ENCODE measurements around the gene DNMBP. TPM values are rescaled to one million over a fixed set of nuclear protein-coding genes. Genes with fewer than 3 reads are reported as not detected.
"Not testable (repeated sequence)": the region's sequence is repeated elsewhere in the genome, so short reads cannot be mapped to it uniquely, and the experiment has no call there.

The DNMBP gene
- total and polyA plus RNA-seq, 2 of the 4 experiments (the other 2 are of a cell fraction), result 10.9 to 13.6 TPM

DNA sequence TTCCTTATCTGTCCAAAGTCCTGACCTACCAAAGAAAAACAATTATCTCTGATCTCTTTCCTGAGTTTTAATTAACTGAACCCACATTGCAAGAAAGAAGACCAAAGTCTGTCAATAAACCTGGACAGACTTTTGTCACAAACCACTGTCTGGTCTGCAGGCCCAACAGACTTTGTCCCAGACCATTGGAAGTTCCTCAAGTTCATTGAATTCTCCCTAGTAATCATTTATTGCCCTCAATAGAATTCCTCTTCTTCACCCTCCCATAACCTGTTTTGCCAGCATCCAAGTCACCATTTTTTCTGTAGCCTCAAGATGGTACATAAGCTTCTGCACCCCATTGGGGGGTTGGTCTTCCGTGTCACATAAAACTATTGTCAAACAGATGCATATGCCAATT, 3.9 kb upstream of the DNMBP start:
- Histone ChIP-seq H2AK9ac (replicated peaks; ENCODE audit: low read depth, low read length, poor library complexity) (no peak overlapping the region), H3K23ac (ENCODE audit: low read depth, low read length) (no peak overlapping the region), H4K5ac (ENCODE audit: low read depth, low read length) (no peak overlapping the region), H3K9ac (ENCODE audit: low read depth, low read length) (no peak overlapping the region), H3K4me3 (ENCODE audit: insufficient read depth, low read depth, low read length) (no peak overlapping the region), H3K79me1 (ENCODE audit: low read depth in 1 of 2, low read length in 2 of 2) (peaks cover 4 to 5% of the 10 kb centered on the region in 2 experiments; a peak in 3 of 4 replicates), H3K4me1 (ENCODE audit: control insufficient read depth, insufficient read depth, low read length) (no peaks in the 10 kb centered on the region), H4K20me1 (ENCODE audit: insufficient read depth, low read length) (peaks cover 7% of the 10 kb centered on the region; the same call in 1 of the 2 replicates), H2BK20ac (ENCODE audit: low read depth, low read length) (no peak overlapping the region), H3K36me3 (ENCODE audit: control insufficient read depth, insufficient read depth, low read length) (no peaks in the 10 kb centered on the region), H4K8ac (ENCODE audit: low read depth in 2 of 2, low read length in 2 of 2) (no peak overlapping the region), H2BK120ac (ENCODE audit: low read depth, low read length) (no peak overlapping the region), H3K27ac (ENCODE audit: insufficient read depth, low read length) (no peak overlapping the region), H4K91ac (ENCODE audit: insufficient read depth, low read depth, low read length) (no peak overlapping the region), H2AFZ (replicated peaks; ENCODE audit: low read length, poor library complexity) (no peak overlapping the region), H3K56ac (ENCODE audit: extremely low read depth, insufficient read depth, low read length) (no peak overlapping the region), H2BK15ac (ENCODE audit: low read depth, low read length) (no peak overlapping the region), H3K4me2 (ENCODE audit: low read depth, low read length) (no peak overlapping the region), H3K14ac (replicated peaks; ENCODE audit: low read depth, low read length) (no peak overlapping the region), H2AK5ac (ENCODE audit: low read depth, low read length) (no peak overlapping the region), H3K18ac (ENCODE audit: low read depth, low read length) (no peak overlapping the region), H3K9me3 (ENCODE audit: control insufficient read depth, insufficient read depth, low read length) (no peaks in the 10 kb centered on the region), H2BK5ac (ENCODE audit: low read depth, low read length, poor library complexity, severe bottlenecking) (no peak overlapping the region), H3K9me1 (ENCODE audit: insufficient read depth, low read length) (no peaks in the 10 kb centered on the region), H3K27me3 (ENCODE audit: control insufficient read depth, insufficient read depth, low read length) (peaks cover 2% of the 10 kb centered on the region; the same call in 1 of the 2 replicates), H3K4ac (ENCODE audit: low read depth, low read length) (no peak overlapping the region)
- dilution Hi-C loops (cut with HindIII; ENCODE audit: low sequenced_read_pairs, unreplicated experiment) (no loop called here), intact Hi-C loops (cut with micrococcal nuclease) (no loop called here), in situ Hi-C loops (cut with MboI; ENCODE audit: low sequenced_read_pairs) (no loop called here)
- TF ChIP-seq RCOR1 (IDR thresholded peaks at IDR 0.05; ENCODE audit: insufficient replicate concordance, low read length), result no peak
- TF ChIP-seq, protein P1, sequence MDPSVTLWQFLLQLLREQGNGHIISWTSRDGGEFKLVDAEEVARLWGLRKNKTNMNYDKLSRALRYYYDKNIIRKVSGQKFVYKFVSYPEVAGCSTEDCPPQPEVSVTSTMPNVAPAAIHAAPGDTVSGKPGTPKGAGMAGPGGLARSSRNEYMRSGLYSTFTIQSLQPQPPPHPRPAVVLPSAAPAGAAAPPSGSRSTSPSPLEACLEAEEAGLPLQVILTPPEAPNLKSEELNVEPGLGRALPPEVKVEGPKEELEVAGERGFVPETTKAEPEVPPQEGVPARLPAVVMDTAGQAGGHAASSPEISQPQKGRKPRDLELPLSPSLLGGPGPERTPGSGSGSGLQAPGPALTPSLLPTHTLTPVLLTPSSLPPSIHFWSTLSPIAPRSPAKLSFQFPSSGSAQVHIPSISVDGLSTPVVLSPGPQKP (IDR thresholded peaks at IDR 0.05; ENCODE audit: borderline replicate concordance, low read depth, low read length), result no peak
- TF ChIP-seq POLR2A (IDR thresholded peaks at IDR 0.05; ENCODE audit: low read depth, low read length), result no peak
- BruUV-seq (replicated peaks), result no TSS peak
- no peak for DNase-seq
- ChIA-PET POLR2A (ENCODE audit: unreplicated experiment) (no interaction called here), CTCF (interaction anchor here (0.6 kb wide), 1 partner anchor 31 kb away, joined by 5 read pairs; no protein-coding TSS in a partner anchor)
- no peak for ATAC-seq (ENCODE audit: low read depth)
- 86% methylated on average over 1 of the region's 1 CpG; no CpG with 5 or more reads in 1 of the 2 experiments for WGBS, 2 experiments (ENCODE audit: extremely low coverage in 2 of 2, insufficient read length in 1 of 2)

GRCh38 chr10:100011906-100012305, 2.2 kb upstream of the DNMBP start:
- H3K9me1 ChIP-seq (ENCODE audit: insufficient read depth, low read length); intact Hi-C loops (cut with micrococcal nuclease); H2BK120ac ChIP-seq (ENCODE audit: low read depth, low read length); POLR2A ChIA-PET (ENCODE audit: unreplicated experiment); H2AK9ac ChIP-seq (replicated peaks; ENCODE audit: low read depth, low read length, poor library complexity); in situ Hi-C loops (cut with MboI; ENCODE audit: low sequenced_read_pairs); H3K4me1 ChIP-seq (ENCODE audit: control insufficient read depth, insufficient read depth, low read length); H3K9ac ChIP-seq (ENCODE audit: low read depth, low read length); H3K23ac ChIP-seq (ENCODE audit: low read depth, low read length); H3K4ac ChIP-seq (ENCODE audit: low read depth, low read length); CTCF ChIA-PET; H3K14ac ChIP-seq (replicated peaks; ENCODE audit: low read depth, low read length); H3K56ac ChIP-seq (ENCODE audit: extremely low read depth, insufficient read depth, low read length); H3K4me2 ChIP-seq (ENCODE audit: low read depth, low read length); H3K18ac ChIP-seq (ENCODE audit: low read depth, low read length); H2BK5ac ChIP-seq (ENCODE audit: low read depth, low read length, poor library complexity, severe bottlenecking); DNase-seq; H3K9me3 ChIP-seq (ENCODE audit: control insufficient read depth, insufficient read depth, low read length); H3K27ac ChIP-seq (ENCODE audit: insufficient read depth, low read length); ATAC-seq (ENCODE audit: low read depth); H2BK15ac ChIP-seq (ENCODE audit: low read depth, low read length); dilution Hi-C loops (cut with HindIII; ENCODE audit: low sequenced_read_pairs, unreplicated experiment); H4K91ac ChIP-seq (ENCODE audit: insufficient read depth, low read depth, low read length); H2BK20ac ChIP-seq (ENCODE audit: low read depth, low read length); H2AFZ ChIP-seq (replicated peaks; ENCODE audit: low read length, poor library complexity); H4K5ac ChIP-seq (ENCODE audit: low read depth, low read length); H3K27me3 ChIP-seq (ENCODE audit: control insufficient read depth, insufficient read depth, low read length); H3K36me3 ChIP-seq (ENCODE audit: control insufficient read depth, insufficient read depth, low read length); H3K4me3 ChIP-seq (ENCODE audit: insufficient read depth, low read depth, low read length); H4K8ac ChIP-seq (ENCODE audit: low read depth in 2 of 2, low read length in 2 of 2); BruUV-seq (replicated peaks); H2AK5ac ChIP-seq (ENCODE audit: low read depth, low read length): not testable (repeated sequence)
- peaks cover 11% of the 10 kb centered on the region; the same call in 1 of the 2 replicates for H4K20me1 ChIP-seq (ENCODE audit: insufficient read depth, low read length)
- WGBS, 2 experiments (ENCODE audit: extremely low coverage in 2 of 2, insufficient read length in 1 of 2), result no CpG with 5 or more reads among the region's 20 CpGs
- peaks cover 9 to 12% of the 10 kb centered on the region in 2 experiments; a peak in 3 of 4 replicates for H3K79me1 ChIP-seq (ENCODE audit: low read depth in 1 of 2, low read length in 2 of 2)
